ENCODE measurements around the gene PLCB1.

- no peak for TF ChIP-seq CTCF (conservative IDR thresholded peaks at IDR 0.05; ENCODE audit: low read depth, low read length)
- no peak for TF ChIP-seq EZH2 (IDR thresholded peaks at IDR 0.05; ENCODE audit: borderline replicate concordance, low read depth, low read length, poor library complexity, severe bottlenecking)
Observed at GRCh38 chr20:8344631-8345030, 212.6 kb downstream of the PLCB1 start.
